H9 (cell line): ENCODE results near the gene ETFA. TPM values are rescaled to one million over a fixed set of nuclear protein-coding genes. Genes with fewer than 3 reads are reported as not detected.

Source experiments
- DNase-seq: peaks from one replicate; pipeline ENCODE4 v3.0.0-alpha.2; 2017
- H2AFZ ChIP-seq: one replicate; pipeline ENCODE4 v1.6.1; 2013; ENCODE audit warnings: mild to moderate bottlenecking, low read length, control low read depth, moderate library complexity
- H2AK5ac ChIP-seq: 2 replicates; pipeline ENCODE4 v1.6.1; 2013; ENCODE audit warnings: low read length, control low read depth, mixed read lengths; ENCODE audit not compliant: insufficient read length
- H2BK120ac ChIP-seq: one replicate; pipeline ENCODE4 v1.6.1; 2013; ENCODE audit warnings: low read depth, mild to moderate bottlenecking, low read length, control low read depth, inconsistent platforms; ENCODE audit not compliant: poor library complexity, severe bottlenecking
- H2BK12ac ChIP-seq: 2 replicates; pipeline ENCODE4 v1.6.1; 2013; ENCODE audit warnings: low read length, control low read depth, mixed read lengths, low read depth; ENCODE audit not compliant: insufficient read length
- H2BK15ac ChIP-seq: 2 replicates; pipeline ENCODE4 v1.6.1; 2013; ENCODE audit warnings: low read depth, low read length, control low read depth
- H2BK20ac ChIP-seq: one replicate; pipeline ENCODE4 v1.6.1; 2013; ENCODE audit warnings: low read depth, mild to moderate bottlenecking, low read length, control low read depth, inconsistent platforms; ENCODE audit not compliant: poor library complexity, severe bottlenecking
- H2BK5ac ChIP-seq: 2 replicates; pipeline ENCODE4 v1.6.1; 2013; ENCODE audit warnings: low read length, control low read depth, mixed read lengths; ENCODE audit not compliant: insufficient read length
- H3K14ac ChIP-seq: 2 replicates; pipeline ENCODE4 v1.6.1; 2013; ENCODE audit warnings: low read length, control low read depth; ENCODE audit not compliant: insufficient read depth
- H3K18ac ChIP-seq: 2 replicates; pipeline ENCODE4 v1.6.1; 2013; ENCODE audit warnings: low read depth, mild to moderate bottlenecking, mixed read lengths, low read length, control low read depth; ENCODE audit not compliant: insufficient read length
- H3K23ac ChIP-seq: 2 replicates; pipeline ENCODE4 v1.6.1; 2013; ENCODE audit warnings: low read length, control low read depth, mixed read lengths, low read depth; ENCODE audit not compliant: insufficient read length
- H3K23me2 ChIP-seq: 2 replicates; pipeline ENCODE4 v1.6.1; 2013; ENCODE audit warnings: low read depth, mild to moderate bottlenecking, mixed read lengths, low read length, control low read depth; ENCODE audit not compliant: insufficient read length, poor library complexity, severe bottlenecking
- H3K27ac ChIP-seq: 2 replicates; pipeline ENCODE4 v1.5.1; 2013; ENCODE audit warnings: low read length, control low read depth, mixed read lengths, low read depth; ENCODE audit not compliant: insufficient read length
- H3K27me3 ChIP-seq: 2 replicates; pipeline ENCODE4 v1.6.1; 2013; ENCODE audit warnings: low read length, control low read depth, inconsistent platforms; ENCODE audit not compliant: insufficient read depth
- H3K4ac ChIP-seq: 2 replicates; pipeline ENCODE4 v1.6.1; 2013; ENCODE audit warnings: low read depth, mild to moderate bottlenecking, control low read depth, inconsistent platforms, low read length, moderate library complexity
- H3K4me1 ChIP-seq: 2 replicates; pipeline ENCODE4 v1.6.1; 2013; ENCODE audit warnings: low read length, control low read depth, inconsistent platforms; ENCODE audit not compliant: insufficient read depth
- H3K4me2 ChIP-seq: 2 replicates; pipeline ENCODE4 v1.6.1; 2013; ENCODE audit warnings: low read length, control low read depth, mixed read lengths; ENCODE audit not compliant: insufficient read length, insufficient read depth
- H3K56ac ChIP-seq: 2 replicates; pipeline ENCODE4 v1.6.1; 2013; ENCODE audit warnings: low read depth, mild to moderate bottlenecking, mixed read lengths, low read length, control low read depth; ENCODE audit not compliant: insufficient read length
- H3K79me1 ChIP-seq: 2 replicates; pipeline ENCODE4 v1.6.1; 2013; ENCODE audit warnings: low read depth, mild to moderate bottlenecking, moderate library complexity, low read length, control low read depth, inconsistent platforms; ENCODE audit not compliant: insufficient read depth, poor library complexity, severe bottlenecking
- H3K79me2 ChIP-seq: 2 replicates; pipeline ENCODE4 v1.6.1; 2013; ENCODE audit warnings: low read length, control low read depth, inconsistent platforms; ENCODE audit not compliant: insufficient read depth
- H3K9ac ChIP-seq: 2 replicates; pipeline ENCODE4 v1.6.1; 2013; ENCODE audit warnings: low read length, control low read depth, mixed read lengths; ENCODE audit not compliant: insufficient read length; ENCODE audit errors: extremely low read depth
- H3K9me3 ChIP-seq: one replicate; pipeline ENCODE4 v1.6.1; 2013; ENCODE audit warnings: low read depth, low read length, inconsistent platforms; ENCODE audit not compliant: control insufficient read depth
- H3T11ph ChIP-seq: one replicate; pipeline ENCODE4 v1.6.1; 2013; ENCODE audit warnings: mild to moderate bottlenecking, low read length, control low read depth, inconsistent platforms
- H4K20me1 ChIP-seq: one replicate; pipeline ENCODE4 v1.6.1; 2013; ENCODE audit not compliant: control insufficient read depth, insufficient read length, insufficient read depth
- H4K5ac ChIP-seq: 2 replicates; pipeline ENCODE4 v1.6.1; 2013; ENCODE audit warnings: low read depth, mild to moderate bottlenecking, mixed read lengths, low read length, control low read depth; ENCODE audit not compliant: insufficient read length
- H4K8ac ChIP-seq: replicated peaks from 2 replicates; pipeline ENCODE4 v1.6.1; 2013; ENCODE audit warnings: low read length, control low read depth, mixed read lengths, low read depth; ENCODE audit not compliant: insufficient read length
- H4K91ac ChIP-seq: 2 replicates; pipeline ENCODE4 v1.6.1; 2013; ENCODE audit warnings: low read depth, mild to moderate bottlenecking, moderate library complexity, mixed read lengths, low read length, control low read depth; ENCODE audit not compliant: insufficient read length
- H3K27ac Mint-ChIP-seq, 3 experiments: 2 replicates in 2 of 3; 3 replicates in 1 of 3; pipeline ENCODE4 v1.8.0; 2020 to 2021; ENCODE audit warnings: mixed read lengths in 3 of 3, mild to moderate bottlenecking in 1 of 3, moderate library complexity in 1 of 3
- H3K27me3 Mint-ChIP-seq: 2 replicates; pipeline ENCODE4 v1.8.0; 2021; ENCODE audit warnings: low read depth, mild to moderate bottlenecking, moderate library complexity, mixed read lengths
- H3K36me3 Mint-ChIP-seq, 3 experiments: 2 replicates in 2 of 3; 3 replicates in 1 of 3; pipeline ENCODE4 v1.8.0; 2020 to 2021; ENCODE audit warnings: low read depth in 3 of 3, mixed read lengths in 3 of 3; ENCODE audit not compliant: insufficient read depth in 1 of 3
- H3K4me1 Mint-ChIP-seq, 2 experiments: 2 replicates each; pipeline ENCODE4 v1.8.0; 2020; ENCODE audit warnings: mixed read lengths in 2 of 2
- H3K4me3 Mint-ChIP-seq, 2 experiments: 2 replicates in 1 of 2; 3 replicates in 1 of 2; pipeline ENCODE4 v1.8.0; 2020 to 2021; ENCODE audit warnings: mild to moderate bottlenecking in 2 of 2, mixed read lengths in 2 of 2, moderate library complexity in 1 of 2
- H3K9me3 Mint-ChIP-seq, 2 experiments: 2 replicates in 1 of 2; 3 replicates in 1 of 2; pipeline ENCODE4 v1.8.0; 2020; ENCODE audit warnings: mild to moderate bottlenecking in 2 of 2, mixed read lengths in 2 of 2, moderate library complexity in 1 of 2
- whole genome bisulfite sequencing: extraction: QIAGEN DNeasy Blood & Tissue Kit; methylation state at CpG from one replicate; pipeline ENCODE4 v1.1.7; 2013; ENCODE audit warnings: missing lambda C conversion rate, low lambda C conversion rate, mixed read lengths; ENCODE audit not compliant: insufficient read length; ENCODE audit errors: extremely low coverage; 5-methylcytosine and 5-hydroxymethylcytosine counted together
- total RNA-seq: library from RNA; stranded (reverse); gene quantifications from 2 replicates; pipeline ENCODE4 v1.2.1, GENCODE V29; 2021
- TF ChIP-seq, protein P1 (sequence below): fragments of 200-600 bp; sonication (generic); conservative IDR thresholded peaks from 3 replicates; pipeline ENCODE4 v1.8.0; 2021; ENCODE audit warnings: antibody characterized with exemption, mild to moderate bottlenecking

ETFA gene
- total RNA-seq, 1 experiment from 2014 or later = 109 TPM

DNA sequence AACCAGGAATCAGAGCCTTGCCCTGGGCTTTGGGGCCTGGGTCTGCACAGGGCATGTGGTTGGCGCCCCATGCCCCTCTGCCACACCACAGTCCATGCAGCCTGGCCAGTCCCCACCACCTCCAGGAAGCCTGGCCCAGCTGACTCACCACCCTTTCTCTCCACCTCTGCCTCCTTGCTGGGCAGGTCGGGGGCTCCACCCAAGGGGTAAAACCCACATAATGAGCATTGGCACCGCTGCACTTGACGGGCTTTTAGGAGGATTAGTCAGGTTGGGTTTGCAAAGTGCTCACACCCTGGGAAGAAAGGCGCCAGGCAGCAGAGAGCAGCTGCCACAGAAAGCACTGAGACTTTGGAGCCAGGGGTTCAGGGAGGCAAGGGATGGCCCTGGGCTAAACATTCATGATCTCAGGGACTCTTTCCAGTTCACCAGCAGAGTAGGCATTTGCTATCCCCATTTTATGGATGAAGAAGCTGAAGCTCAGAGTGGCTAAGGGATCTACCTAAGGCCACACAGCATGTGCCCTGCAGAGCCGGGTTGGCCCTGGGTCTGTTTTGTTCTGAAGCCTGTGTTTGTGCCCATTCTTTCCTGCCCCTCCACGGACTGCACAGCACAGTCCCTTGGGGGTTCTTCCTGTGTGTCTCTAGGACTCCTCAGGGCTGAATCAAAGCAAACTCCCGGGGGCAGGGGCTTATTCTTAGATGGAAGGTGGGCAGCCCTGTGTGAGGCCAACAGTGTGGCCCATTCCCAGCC lies 113.4 kb downstream of the ETFA start:
- Histone ChIP-seq H3K27ac (no peak overlapping the region), H2AFZ (no peak overlapping the region), H3K79me2 (no peaks in the 10 kb centered on the region), H2AK5ac (no peak overlapping the region), H2BK120ac (no peak overlapping the region), H3K27me3 (no peaks in the 10 kb centered on the region; the same call in 1 of the 2 replicates), H3K23ac (no peak overlapping the region), H3K14ac (no peak overlapping the region), H3K4me2 (no peak overlapping the region), H3T11ph (no peak overlapping the region), H4K5ac (no peak overlapping the region), H3K9me3 (no peaks in the 10 kb centered on the region), H2BK5ac (no peak overlapping the region), H2BK12ac (no peak overlapping the region), H3K18ac (no peak overlapping the region), H2BK15ac (no peak overlapping the region), H3K23me2 (no peaks in the 10 kb centered on the region), H4K20me1 (no peaks in the 10 kb centered on the region), H3K4me1 (no peaks in the 10 kb centered on the region), H3K56ac (no peak overlapping the region), H3K79me1 (no peaks in the 10 kb centered on the region), H4K8ac (no peak overlapping the region), H4K91ac (no peak overlapping the region), H3K4ac (no peak overlapping the region), H3K9ac (no peak overlapping the region), H2BK20ac (no peak overlapping the region)
- Mint-ChIP-seq H3K4me3 (no peak overlapping the region), H3K27ac (no peak overlapping the region), H3K36me3 (no peaks in the 10 kb centered on the region; a peak in 1 of 7 replicates), H3K4me1 (peaks cover 36 to 39% of the 10 kb centered on the region in 2 experiments), H3K27me3 (peaks cover 5% of the 10 kb centered on the region; the same call in 1 of the 2 replicates), H3K9me3 (no peaks in the 10 kb centered on the region)
- TF ChIP-seq, protein P1, sequence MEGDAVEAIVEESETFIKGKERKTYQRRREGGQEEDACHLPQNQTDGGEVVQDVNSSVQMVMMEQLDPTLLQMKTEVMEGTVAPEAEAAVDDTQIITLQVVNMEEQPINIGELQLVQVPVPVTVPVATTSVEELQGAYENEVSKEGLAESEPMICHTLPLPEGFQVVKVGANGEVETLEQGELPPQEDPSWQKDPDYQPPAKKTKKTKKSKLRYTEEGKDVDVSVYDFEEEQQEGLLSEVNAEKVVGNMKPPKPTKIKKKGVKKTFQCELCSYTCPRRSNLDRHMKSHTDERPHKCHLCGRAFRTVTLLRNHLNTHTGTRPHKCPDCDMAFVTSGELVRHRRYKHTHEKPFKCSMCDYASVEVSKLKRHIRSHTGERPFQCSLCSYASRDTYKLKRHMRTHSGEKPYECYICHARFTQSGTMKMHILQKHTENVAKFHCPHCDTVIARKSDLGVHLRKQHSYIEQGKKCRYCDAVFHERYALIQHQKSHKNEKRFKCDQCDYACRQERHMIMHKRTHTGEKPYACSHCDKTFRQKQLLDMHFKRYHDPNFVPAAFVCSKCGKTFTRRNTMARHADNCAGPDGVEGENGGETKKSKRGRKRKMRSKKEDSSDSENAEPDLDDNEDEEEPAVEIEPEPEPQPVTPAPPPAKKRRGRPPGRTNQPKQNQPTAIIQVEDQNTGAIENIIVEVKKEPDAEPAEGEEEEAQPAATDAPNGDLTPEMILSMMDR = no peak
- WGBS = no CpG with 5 or more reads among the region's 8 CpGs
- no peak for DNase-seq
